HG02943 (cell line): ENCODE results near the gene ZFYVE26.
"Not testable (repeated sequence)": the region's sequence is repeated elsewhere in the genome, so short reads cannot be mapped to it uniquely, and the experiment has no call there.

Experiments
- ATAC-seq: cut with Tn5 transposase; IDR thresholded peaks from one replicate; pipeline ENCODE4 v1.9.1; 2021; ENCODE audit warnings: mild to moderate bottlenecking, low read depth, moderate library complexity; ENCODE audit not compliant: unreplicated experiment

ZFYVE26 gene

DNA sequence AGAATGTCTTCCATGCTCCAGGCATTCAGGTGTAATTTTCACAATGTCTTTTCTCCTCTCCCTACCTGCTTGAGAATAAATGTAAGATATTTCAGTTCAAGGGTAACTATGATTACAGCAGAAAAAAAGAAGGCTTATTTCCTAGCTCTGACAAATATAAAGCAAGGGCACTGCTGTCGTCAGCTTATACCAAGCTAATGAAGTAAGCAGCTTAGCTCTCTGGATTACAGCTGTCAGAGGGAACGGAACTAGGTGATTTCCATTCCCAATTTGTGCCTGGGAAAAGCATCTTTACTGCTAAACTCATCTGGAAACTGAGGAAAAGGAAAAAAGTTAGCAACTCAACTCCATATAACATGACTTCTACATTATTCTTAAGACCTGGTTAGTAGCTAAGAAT lies 56.5 kb downstream of the ZFYVE26 start:
- ATAC-seq = no peak

DNA sequence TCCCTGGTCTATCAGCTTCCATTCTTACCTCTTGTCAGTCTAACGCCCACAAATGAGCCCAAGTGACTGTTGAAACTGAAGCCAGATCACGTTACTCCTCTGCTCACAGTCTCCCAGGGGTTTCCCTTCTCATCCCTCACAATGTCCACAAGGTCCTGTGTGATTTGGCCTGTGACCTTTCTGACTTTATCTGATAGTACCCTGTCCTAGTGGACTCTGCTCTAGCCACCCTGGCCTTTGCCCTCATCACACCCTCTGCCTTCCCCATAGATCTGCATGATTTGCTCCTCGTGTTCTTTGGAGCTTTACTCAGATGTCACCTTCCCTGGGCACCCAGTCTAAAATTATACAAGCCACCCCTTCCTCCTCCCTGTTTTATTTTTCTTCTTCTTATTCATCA lies 59.2 kb downstream of the ZFYVE26 start:
- ATAC-seq = no peak

DNA sequence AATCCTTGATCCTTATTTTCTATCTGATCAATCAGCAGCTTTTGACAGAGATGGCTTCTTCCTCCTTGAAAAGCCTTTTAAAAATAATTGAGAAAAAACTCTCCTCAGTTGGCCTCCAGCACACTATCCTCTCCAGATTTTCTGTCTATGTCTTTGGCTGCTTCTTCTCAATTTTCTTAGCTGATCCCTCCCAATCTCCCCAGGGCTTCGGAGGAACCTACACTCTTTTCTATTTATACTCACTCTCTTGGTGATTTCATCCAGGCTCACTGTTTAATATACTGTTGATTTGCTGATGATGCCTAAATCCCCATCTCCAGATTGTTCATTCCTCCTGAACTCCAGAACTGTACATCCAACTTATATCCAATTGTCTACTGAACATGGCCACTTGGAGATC lies 59.9 kb downstream of the ZFYVE26 start:
- ATAC-seq = no peak

DNA sequence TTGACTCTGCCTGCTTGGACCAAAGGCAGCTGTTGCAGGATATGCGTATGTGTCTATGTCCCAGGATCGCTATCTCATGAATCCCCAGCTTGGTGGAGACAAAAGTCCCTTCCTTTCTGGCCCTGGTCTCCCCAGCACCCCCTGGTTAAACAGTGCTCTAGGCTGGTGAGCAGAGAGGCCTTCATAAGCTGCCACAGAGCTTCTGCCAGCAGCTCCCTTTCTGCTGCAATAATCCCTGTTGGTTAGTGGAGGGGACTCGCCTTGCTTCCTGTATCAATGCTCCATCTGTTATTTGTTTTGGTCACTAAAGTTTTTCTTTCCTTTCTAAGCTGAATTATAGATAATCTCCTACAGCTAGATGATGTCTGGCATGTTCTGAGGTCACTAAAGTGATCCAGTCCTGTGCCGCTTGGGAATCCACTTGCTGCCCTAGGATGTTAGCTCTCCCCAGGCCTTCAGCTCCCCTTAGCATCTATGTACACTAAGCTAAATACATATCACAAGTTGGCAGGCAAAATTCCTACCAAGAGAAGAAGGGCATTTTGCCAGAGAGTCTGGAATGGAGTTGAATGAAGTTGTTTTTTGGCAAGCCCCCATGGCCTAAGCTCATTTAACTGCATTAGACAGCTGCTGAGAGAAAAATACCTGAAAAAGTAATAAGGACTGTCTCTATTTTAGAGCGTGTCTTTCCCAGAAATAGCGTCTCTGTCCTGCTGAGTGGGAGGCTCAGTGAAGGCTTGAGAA lies 66.9 kb downstream of the ZFYVE26 start:
- ATAC-seq = no peak

DNA sequence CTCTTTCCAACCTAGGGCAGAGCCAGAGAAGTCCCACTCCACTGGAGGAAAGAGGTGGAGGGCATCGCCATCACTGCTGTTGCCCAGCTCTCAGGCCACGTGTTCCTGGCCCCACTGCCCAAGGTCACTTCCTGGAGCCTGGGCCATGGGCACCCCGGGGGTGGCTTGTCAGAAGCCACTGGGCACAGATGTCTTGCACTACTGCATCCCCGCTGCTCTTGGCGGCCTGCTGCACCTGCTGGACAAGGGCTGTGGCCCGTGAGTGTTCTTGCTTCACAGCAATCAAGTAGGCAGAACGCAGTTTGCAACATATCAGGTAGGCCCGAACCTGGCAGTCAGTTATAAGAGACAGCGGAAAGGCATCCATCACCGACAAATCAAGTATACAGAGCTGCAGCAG lies 68.1 kb downstream of the ZFYVE26 start:
- ATAC-seq = no peak

DNA sequence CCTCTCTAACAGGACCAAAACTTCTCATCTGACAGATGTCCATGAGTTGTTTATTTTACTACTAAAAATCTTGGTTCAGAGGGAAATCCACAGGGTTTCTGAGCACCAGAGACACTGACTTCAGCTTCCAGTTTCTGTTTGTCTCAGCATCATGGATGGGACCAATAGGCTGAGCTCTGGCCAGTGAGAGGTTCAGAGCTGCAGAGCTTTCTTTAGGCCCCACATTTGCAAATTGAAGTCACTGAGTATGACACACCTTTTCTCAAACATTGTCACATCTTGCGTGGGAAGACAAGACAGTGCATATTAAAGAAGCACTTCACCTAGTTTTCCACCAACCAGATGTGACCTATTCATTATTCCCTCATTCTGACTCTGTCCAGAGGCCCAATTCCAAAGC lies 69.5 kb downstream of the ZFYVE26 start:
- ATAC-seq = no peak

DNA sequence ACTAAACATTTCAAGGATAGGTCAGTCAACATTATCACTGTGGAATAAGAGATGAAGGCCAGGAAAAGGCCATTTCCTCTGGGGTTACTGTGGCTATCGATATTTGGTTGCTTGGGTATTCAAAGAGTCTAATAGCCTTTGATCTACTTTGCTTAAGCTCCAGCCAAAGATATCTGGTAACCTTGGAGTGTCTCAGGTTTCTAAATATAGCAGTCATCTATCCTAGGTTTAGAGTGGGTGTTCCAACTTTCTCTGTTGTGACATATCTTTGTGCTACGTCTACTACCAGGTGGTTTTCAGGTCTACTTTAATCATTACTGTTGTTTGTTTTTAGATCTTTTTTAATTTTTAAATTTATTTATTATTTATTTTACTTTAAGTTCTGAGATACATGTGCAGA lies 72.3 kb downstream of the ZFYVE26 start:
- ATAC-seq = no peak

DNA sequence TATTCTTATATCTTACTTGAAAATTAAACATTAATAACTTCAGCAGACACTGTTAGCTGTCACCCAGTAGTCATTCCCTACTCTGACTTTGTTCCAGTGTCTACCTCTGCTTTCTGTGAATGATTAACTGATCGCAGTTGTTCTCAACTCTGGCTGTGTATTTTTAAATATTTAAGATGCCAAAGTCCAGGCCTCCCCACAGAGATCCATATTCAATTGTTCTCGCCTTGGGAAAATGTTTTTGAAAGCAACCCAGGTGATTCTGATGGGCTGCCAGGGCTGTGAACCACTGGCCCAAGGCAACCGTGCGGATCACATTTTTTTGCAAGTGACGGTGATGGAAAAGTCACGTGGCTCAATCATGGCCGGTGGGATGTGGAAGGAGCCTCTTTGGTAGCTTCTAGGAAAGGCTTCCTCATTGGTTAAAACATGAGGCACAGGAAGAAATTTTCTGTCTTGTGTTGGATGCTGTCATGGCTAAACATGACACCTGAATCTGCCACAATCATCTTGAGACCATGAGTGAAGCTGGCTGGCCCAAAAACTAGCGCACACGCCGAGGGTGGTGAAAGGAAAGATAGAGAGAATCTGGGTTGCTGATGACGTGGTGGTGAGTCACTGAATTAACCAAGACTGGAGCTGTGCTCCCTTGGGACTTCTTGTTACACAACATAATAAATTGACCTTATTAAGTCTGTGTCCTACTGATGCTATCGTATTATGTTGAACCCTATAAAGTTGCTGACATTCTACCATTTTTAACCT lies 77.5 kb downstream of the ZFYVE26 start:
- no peak for ATAC-seq

DNA sequence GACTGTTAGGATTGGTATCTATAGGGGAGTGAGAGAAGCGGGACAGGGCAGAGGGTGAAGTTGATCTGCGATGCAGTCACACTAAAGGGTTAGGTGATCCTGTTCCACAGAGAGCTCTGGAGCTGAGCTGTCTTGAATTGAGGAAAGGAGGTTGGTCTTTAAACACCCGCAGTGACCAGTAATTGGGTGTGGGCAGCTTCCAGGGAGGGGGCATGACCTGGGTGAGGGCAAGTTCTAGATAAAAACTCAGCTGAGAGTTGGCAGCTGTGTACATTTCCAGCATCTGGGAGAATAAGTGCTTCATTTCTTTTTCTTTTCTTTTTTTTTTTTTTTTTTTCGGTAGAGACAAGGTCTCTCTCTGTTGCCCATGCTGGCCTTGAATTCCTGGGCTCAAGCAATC lies 79.6 kb downstream of the ZFYVE26 start:
- no peak for ATAC-seq

DNA sequence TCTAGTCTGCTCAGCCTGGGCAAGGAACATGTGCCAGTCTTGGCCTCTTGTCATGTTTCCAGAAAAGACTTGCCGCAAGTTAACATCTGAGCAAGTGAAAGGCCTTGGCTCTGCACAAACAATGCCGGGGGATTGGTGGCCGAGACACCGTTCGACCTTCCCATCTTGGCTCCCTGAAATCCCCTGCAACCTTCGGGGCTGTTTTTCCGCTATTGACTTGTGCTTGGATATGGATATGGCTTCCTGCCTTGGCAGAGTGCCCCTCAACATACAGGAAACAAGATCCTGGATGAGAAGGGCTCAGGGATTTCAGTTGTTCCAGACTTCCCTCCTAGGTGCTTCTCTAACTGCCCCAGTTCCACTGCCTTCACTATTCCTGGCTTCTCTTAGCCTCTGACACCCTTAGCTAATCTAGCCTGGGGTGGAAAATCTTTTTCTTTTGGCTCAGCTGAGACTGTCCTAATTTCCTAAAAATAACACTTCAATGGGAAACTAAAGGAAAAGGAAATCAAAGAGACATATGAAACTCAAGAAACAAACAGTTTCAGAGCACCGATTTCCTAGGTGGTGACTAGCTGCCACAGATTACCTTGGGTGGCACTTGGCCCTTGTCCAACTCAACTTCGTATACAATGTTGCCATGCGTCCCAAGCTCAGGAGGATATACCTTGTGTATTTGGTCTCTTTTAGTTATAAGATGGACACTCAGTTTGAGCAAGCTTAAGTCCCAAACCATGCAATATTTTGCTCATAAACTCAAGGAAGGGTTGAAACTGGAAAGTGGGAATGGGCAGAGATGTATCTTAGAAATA lies 80.8 kb downstream of the ZFYVE26 start:
- no peak for ATAC-seq

DNA sequence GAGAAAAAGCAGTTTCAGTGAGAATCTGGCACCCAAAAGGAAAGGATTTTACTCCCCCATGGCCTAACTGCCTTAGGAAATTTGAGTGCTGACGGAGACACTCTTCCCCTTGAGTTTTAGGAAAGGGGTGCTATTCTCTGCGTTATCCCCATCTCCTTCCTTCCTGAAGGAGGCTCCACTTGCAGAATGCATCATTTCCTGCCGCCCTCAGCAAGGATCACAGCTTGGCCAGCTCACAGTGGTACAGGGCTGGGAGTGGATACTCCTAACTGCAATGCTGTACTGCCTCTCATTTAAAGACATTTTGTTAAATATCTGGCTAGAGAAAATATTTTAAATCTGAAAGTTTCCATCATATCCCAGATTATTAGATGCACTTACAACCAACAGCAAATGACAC lies 81.7 kb downstream of the ZFYVE26 start:
- no peak for ATAC-seq

DNA sequence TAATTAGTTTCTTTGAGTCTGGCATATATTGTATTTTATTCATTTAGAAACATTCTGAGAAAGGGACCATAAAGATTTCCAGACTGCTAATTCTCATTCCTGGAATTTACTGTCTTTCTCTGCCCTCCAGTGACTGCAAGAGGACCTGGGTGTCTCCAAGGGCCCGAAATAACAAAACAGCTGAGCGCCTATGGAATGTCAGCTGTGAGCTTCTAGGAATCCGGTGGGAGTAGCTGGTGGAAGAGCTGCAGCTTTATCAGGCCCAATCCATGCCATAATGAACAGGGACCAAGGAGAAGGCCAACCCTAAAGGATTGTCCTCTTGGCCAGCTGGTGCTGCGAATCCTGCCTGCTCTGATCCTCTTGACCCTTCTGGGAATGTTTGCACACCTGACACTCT lies 82.8 kb downstream of the ZFYVE26 start:
- no peak for ATAC-seq

DNA sequence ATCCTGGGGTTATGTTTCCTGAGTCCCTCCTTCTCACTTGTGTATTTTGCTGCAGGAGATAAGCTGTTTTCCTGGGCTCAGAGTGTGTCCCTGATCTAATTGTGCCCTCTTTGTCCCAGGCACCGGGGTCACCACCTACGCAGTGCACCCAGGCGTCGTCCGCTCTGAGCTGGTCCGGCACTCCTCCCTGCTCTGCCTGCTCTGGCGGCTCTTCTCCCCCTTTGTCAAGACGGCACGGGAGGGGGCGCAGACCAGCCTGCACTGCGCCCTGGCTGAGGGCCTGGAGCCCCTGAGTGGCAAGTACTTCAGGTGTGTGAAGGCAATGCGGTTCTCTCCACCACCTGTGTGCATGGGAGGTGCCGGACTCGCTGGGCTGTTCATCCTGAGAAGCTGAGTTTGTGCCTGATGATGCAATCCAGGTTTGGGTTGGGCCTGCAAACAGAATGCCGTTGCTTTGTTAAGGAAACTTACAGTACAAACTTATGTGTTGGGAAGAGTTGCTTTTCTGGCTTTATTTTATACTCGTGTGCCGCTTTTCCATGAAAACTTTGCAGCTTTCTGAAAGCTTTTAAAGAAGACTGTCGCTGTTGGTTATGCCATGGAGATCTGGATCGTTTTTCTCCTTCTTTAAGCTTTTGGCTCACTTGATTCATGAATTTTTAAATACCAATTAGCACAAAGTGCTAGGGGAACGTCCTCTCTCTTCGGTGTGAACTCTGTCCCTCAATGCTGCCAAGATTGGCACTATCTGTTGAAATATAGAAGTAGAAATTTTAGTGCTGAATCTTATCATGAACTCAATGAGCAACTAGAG lies 87.1 kb downstream of the ZFYVE26 start:
- no peak for ATAC-seq

DNA sequence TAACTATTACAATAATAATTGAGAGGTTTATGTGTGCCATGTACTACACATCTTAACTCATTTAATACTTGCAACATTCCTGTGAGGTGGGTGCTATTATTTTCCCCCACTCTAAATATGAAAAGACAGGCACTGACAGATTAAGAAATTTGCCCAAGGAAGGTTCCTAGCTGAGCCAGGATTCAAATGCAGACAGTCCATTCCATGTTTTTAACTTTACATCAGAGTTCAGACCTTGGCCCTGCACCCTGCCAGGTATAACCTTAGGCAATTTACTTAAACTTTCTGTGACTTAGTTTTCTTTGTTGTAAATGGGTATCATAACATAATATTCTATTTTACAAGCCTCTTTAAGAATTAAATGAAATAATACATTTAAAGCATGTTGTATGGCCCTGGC lies 88.1 kb downstream of the ZFYVE26 start:
- no peak for ATAC-seq

DNA sequence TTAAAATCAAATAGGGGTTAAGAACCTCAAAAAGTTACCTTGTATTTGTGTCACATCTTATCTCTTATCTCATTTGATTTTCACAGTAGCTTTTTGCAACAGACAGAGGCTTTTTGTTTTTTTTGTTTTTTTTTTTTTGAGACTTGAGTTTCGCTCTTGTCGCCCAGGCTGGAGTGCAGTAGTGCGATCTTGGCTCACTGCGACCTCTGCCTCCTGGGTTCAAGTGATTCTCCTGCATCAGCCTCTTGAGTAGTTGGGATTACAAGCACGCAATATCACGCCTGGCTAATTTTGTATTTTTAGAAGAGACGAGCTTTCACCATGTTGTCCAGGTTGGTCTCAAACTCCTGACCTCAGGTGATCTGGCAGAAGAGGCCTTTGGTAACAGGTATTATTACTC lies 89.0 kb downstream of the ZFYVE26 start:
- ATAC-seq = no peak

DNA sequence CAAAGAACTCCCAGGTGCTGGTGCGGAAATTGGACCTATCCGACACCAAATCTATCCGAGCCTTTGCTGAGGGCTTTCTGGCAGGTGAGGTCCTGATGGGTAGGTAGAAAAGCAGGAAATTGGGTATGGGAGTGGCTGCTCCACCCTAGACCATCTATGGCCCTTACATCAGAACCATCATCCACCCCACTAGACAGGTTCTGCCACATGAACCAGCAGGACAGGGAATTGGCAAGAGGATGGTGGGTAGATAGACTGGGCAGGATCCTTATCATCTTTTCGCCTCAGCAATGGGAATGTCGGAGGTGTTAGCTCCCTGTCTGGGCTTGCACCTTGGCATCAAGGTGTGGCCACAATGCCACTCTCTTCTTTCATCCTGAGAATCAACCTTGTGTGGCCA lies 91.2 kb downstream of the ZFYVE26 start:
- no peak for ATAC-seq

DNA sequence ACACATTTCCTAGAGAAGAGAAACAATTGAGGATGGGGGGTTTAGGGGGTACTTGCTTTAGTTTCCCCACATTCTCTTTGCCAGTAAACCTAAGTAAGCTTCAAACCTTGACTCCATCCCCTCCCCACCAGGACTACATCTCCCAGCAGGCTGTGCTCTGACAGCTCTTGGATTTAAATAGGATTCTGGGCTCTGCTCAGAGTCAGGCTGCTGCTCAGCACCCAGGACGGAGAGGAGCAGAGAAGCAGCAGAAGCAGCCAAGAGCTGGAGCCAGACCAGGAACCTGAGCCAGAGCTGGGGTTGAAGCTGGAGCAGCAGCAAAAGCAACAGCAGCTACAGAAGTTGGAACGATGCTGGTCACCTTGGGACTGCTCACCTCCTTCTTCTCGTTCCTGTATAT lies 94.1 kb downstream of the ZFYVE26 start:
- no peak for ATAC-seq

DNA sequence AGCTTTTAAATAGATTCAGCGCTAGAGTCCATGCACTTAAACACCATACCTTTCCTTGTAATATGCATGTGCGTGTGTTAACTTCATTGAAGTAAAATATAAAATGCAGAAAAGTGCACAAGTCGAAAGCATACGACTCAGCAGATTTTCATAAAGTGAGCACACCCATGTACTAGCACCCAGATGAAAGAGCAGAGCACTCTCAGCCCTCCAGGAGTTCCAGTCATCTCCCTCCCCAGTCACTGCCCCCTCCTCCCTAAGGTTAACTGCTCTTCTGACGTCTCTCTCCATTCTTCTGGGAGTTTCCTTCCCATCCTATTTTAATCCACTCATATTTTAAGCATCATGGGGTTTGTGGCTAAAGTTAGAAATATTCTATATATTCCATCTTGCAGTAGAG lies 94.5 kb downstream of the ZFYVE26 start:
- no peak for ATAC-seq

DNA sequence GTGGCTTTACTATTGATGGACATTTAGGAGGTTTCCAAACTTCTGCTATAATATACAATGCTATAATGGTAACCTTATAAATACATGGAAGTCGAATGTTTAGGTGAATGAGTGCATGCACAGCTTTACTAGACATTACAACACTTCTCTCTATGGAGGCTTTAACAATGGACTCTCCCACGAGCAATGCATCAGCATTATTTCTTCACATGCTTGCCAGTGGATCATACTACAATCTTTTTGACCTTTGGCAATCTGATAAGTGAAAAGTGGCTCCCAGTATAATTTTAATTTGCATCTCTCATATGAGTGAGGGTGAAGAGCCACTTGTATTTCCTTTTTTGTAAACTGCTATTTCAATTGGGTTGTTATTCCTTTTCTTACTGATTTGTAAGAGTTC lies 96.5 kb downstream of the ZFYVE26 start:
- ATAC-seq = no peak

DNA sequence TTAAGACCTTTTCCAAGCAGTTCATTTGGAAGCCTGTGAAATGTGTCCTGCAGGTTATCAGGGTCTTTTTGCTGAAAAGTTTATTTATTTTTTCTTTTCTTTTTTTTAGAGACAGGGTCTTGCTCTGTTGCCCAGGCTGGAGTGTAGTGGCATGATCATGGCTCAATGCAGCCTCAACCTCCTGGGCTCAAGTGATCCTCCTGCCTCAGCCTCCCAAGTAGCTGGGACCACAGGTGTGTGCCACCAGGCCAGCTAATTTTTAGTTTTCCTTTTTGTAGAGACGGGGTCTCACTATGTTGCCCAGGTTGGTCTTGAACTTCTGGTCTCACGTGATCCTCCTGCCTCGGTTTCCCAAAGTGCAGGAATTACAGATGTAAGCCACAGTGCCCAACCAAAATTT lies 97.0 kb downstream of the ZFYVE26 start:
- ATAC-seq = not testable (repeated sequence)

DNA sequence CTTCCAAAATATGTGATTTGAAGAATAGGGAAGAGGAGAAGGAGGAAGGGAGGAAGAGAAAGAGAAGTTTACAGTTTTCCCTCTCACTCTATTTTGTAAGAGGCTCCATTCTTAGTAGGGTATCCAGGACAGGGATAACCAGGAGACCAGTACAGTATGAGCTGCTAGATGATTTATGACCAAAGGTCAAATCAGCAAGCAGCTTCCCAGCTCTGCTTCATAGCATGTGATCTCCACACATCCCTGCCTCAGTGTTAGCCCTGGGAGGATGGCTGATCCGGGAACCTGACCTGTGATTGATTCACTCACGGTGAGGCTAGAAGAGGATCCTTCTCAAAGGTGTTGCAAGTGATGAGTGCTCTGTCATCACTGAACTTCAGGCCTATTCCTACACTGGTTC lies 98.1 kb downstream of the ZFYVE26 start:
- ATAC-seq = no peak
